H9 (cell line): ENCODE data around the gene C19orf85. TPM values are rescaled to one million over a fixed set of nuclear protein-coding genes. Genes with fewer than 3 reads are reported as not detected.

Experiments used
- DNase-seq: peaks from one replicate; pipeline ENCODE4 v3.0.0-alpha.2; 2017
- H2AFZ ChIP-seq: one replicate; pipeline ENCODE4 v1.6.1; 2013; ENCODE audit warnings: mild to moderate bottlenecking, low read length, control low read depth, moderate library complexity
- H2AK5ac ChIP-seq: 2 replicates; pipeline ENCODE4 v1.6.1; 2013; ENCODE audit warnings: low read length, control low read depth, mixed read lengths; ENCODE audit not compliant: insufficient read length
- H2BK120ac ChIP-seq: one replicate; pipeline ENCODE4 v1.6.1; 2013; ENCODE audit warnings: low read depth, mild to moderate bottlenecking, low read length, control low read depth, inconsistent platforms; ENCODE audit not compliant: poor library complexity, severe bottlenecking
- H2BK12ac ChIP-seq: 2 replicates; pipeline ENCODE4 v1.6.1; 2013; ENCODE audit warnings: low read length, control low read depth, mixed read lengths, low read depth; ENCODE audit not compliant: insufficient read length
- H2BK15ac ChIP-seq: 2 replicates; pipeline ENCODE4 v1.6.1; 2013; ENCODE audit warnings: low read depth, low read length, control low read depth
- H2BK20ac ChIP-seq: one replicate; pipeline ENCODE4 v1.6.1; 2013; ENCODE audit warnings: low read depth, mild to moderate bottlenecking, low read length, control low read depth, inconsistent platforms; ENCODE audit not compliant: poor library complexity, severe bottlenecking
- H2BK5ac ChIP-seq: 2 replicates; pipeline ENCODE4 v1.6.1; 2013; ENCODE audit warnings: low read length, control low read depth, mixed read lengths; ENCODE audit not compliant: insufficient read length
- H3K14ac ChIP-seq: 2 replicates; pipeline ENCODE4 v1.6.1; 2013; ENCODE audit warnings: low read length, control low read depth; ENCODE audit not compliant: insufficient read depth
- H3K18ac ChIP-seq: 2 replicates; pipeline ENCODE4 v1.6.1; 2013; ENCODE audit warnings: low read depth, mild to moderate bottlenecking, mixed read lengths, low read length, control low read depth; ENCODE audit not compliant: insufficient read length
- H3K23ac ChIP-seq: 2 replicates; pipeline ENCODE4 v1.6.1; 2013; ENCODE audit warnings: low read length, control low read depth, mixed read lengths, low read depth; ENCODE audit not compliant: insufficient read length
- H3K23me2 ChIP-seq: 2 replicates; pipeline ENCODE4 v1.6.1; 2013; ENCODE audit warnings: low read depth, mild to moderate bottlenecking, mixed read lengths, low read length, control low read depth; ENCODE audit not compliant: insufficient read length, poor library complexity, severe bottlenecking
- H3K27ac ChIP-seq: 2 replicates; pipeline ENCODE4 v1.5.1; 2013; ENCODE audit warnings: low read length, control low read depth, mixed read lengths, low read depth; ENCODE audit not compliant: insufficient read length
- H3K27me3 ChIP-seq: 2 replicates; pipeline ENCODE4 v1.6.1; 2013; ENCODE audit warnings: low read length, control low read depth, inconsistent platforms; ENCODE audit not compliant: insufficient read depth
- H3K4ac ChIP-seq: 2 replicates; pipeline ENCODE4 v1.6.1; 2013; ENCODE audit warnings: low read depth, mild to moderate bottlenecking, control low read depth, inconsistent platforms, low read length, moderate library complexity
- H3K4me1 ChIP-seq: 2 replicates; pipeline ENCODE4 v1.6.1; 2013; ENCODE audit warnings: low read length, control low read depth, inconsistent platforms; ENCODE audit not compliant: insufficient read depth
- H3K4me2 ChIP-seq: 2 replicates; pipeline ENCODE4 v1.6.1; 2013; ENCODE audit warnings: low read length, control low read depth, mixed read lengths; ENCODE audit not compliant: insufficient read length, insufficient read depth
- H3K56ac ChIP-seq: 2 replicates; pipeline ENCODE4 v1.6.1; 2013; ENCODE audit warnings: low read depth, mild to moderate bottlenecking, mixed read lengths, low read length, control low read depth; ENCODE audit not compliant: insufficient read length
- H3K79me1 ChIP-seq: 2 replicates; pipeline ENCODE4 v1.6.1; 2013; ENCODE audit warnings: low read depth, mild to moderate bottlenecking, moderate library complexity, low read length, control low read depth, inconsistent platforms; ENCODE audit not compliant: insufficient read depth, poor library complexity, severe bottlenecking
- H3K79me2 ChIP-seq: 2 replicates; pipeline ENCODE4 v1.6.1; 2013; ENCODE audit warnings: low read length, control low read depth, inconsistent platforms; ENCODE audit not compliant: insufficient read depth
- H3K9ac ChIP-seq: 2 replicates; pipeline ENCODE4 v1.6.1; 2013; ENCODE audit warnings: low read length, control low read depth, mixed read lengths; ENCODE audit not compliant: insufficient read length; ENCODE audit errors: extremely low read depth
- H3K9me3 ChIP-seq: one replicate; pipeline ENCODE4 v1.6.1; 2013; ENCODE audit warnings: low read depth, low read length, inconsistent platforms; ENCODE audit not compliant: control insufficient read depth
- H3T11ph ChIP-seq: one replicate; pipeline ENCODE4 v1.6.1; 2013; ENCODE audit warnings: mild to moderate bottlenecking, low read length, control low read depth, inconsistent platforms
- H4K20me1 ChIP-seq: one replicate; pipeline ENCODE4 v1.6.1; 2013; ENCODE audit not compliant: control insufficient read depth, insufficient read length, insufficient read depth
- H4K5ac ChIP-seq: 2 replicates; pipeline ENCODE4 v1.6.1; 2013; ENCODE audit warnings: low read depth, mild to moderate bottlenecking, mixed read lengths, low read length, control low read depth; ENCODE audit not compliant: insufficient read length
- H4K8ac ChIP-seq: replicated peaks from 2 replicates; pipeline ENCODE4 v1.6.1; 2013; ENCODE audit warnings: low read length, control low read depth, mixed read lengths, low read depth; ENCODE audit not compliant: insufficient read length
- H4K91ac ChIP-seq: 2 replicates; pipeline ENCODE4 v1.6.1; 2013; ENCODE audit warnings: low read depth, mild to moderate bottlenecking, moderate library complexity, mixed read lengths, low read length, control low read depth; ENCODE audit not compliant: insufficient read length
- H3K27ac Mint-ChIP-seq, 3 experiments: 2 replicates in 2 of 3; 3 replicates in 1 of 3; pipeline ENCODE4 v1.8.0; 2020 to 2021; ENCODE audit warnings: mixed read lengths in 3 of 3, mild to moderate bottlenecking in 1 of 3, moderate library complexity in 1 of 3
- H3K27me3 Mint-ChIP-seq: 2 replicates; pipeline ENCODE4 v1.8.0; 2021; ENCODE audit warnings: low read depth, mild to moderate bottlenecking, moderate library complexity, mixed read lengths
- H3K36me3 Mint-ChIP-seq, 3 experiments: 2 replicates in 2 of 3; 3 replicates in 1 of 3; pipeline ENCODE4 v1.8.0; 2020 to 2021; ENCODE audit warnings: low read depth in 3 of 3, mixed read lengths in 3 of 3; ENCODE audit not compliant: insufficient read depth in 1 of 3
- H3K4me1 Mint-ChIP-seq, 2 experiments: 2 replicates each; pipeline ENCODE4 v1.8.0; 2020; ENCODE audit warnings: mixed read lengths in 2 of 2
- H3K4me3 Mint-ChIP-seq, 2 experiments: 2 replicates in 1 of 2; 3 replicates in 1 of 2; pipeline ENCODE4 v1.8.0; 2020 to 2021; ENCODE audit warnings: mild to moderate bottlenecking in 2 of 2, mixed read lengths in 2 of 2, moderate library complexity in 1 of 2
- H3K9me3 Mint-ChIP-seq, 2 experiments: 2 replicates in 1 of 2; 3 replicates in 1 of 2; pipeline ENCODE4 v1.8.0; 2020; ENCODE audit warnings: mild to moderate bottlenecking in 2 of 2, mixed read lengths in 2 of 2, moderate library complexity in 1 of 2
- WGBS: extraction: QIAGEN DNeasy Blood & Tissue Kit; methylation state at CpG from one replicate; pipeline ENCODE4 v1.1.7; 2013; ENCODE audit warnings: missing lambda C conversion rate, low lambda C conversion rate, mixed read lengths; ENCODE audit not compliant: insufficient read length; ENCODE audit errors: extremely low coverage; 5-methylcytosine and 5-hydroxymethylcytosine counted together
- total RNA-seq: library from RNA; stranded (reverse); gene quantifications from 2 replicates; pipeline ENCODE4 v1.2.1, GENCODE V29; 2021
- TF ChIP-seq, protein P1 (sequence below): fragments of 200-600 bp; sonication (generic); conservative IDR thresholded peaks from 3 replicates; pipeline ENCODE4 v1.8.0; 2021; ENCODE audit warnings: antibody characterized with exemption, mild to moderate bottlenecking

Gene C19orf85
- total RNA-seq, 1 experiment from 2014 or later: 1.2 TPM

DNA sequence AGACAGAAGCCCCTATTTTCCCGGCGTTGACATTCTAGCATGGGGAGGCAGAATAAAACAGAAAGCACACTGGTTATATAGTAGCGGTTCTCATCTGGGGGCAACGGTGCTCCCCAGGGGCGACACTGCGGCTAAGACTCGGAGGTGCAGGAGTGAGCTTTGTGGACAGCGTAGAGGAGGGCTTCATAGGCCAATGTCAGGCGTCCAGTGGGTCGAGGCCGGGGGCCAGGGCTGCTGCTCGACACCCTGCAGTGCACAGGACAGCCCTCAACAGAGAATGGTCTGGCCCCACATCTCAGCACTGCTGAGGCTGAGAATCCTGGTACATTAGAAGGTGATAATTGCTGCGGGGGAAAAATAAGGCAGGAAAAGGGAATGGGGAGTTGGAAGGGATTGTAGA is 13.4 kb upstream of the C19orf85 start:
- Histone ChIP-seq H3K4me1 (no peaks in the 10 kb centered on the region), H3T11ph (no peak overlapping the region), H3K27ac (no peak overlapping the region), H2BK15ac (no peak overlapping the region), H4K91ac (no peak overlapping the region), H3K23ac (no peak overlapping the region), H3K9me3 (no peaks in the 10 kb centered on the region), H2AFZ (no peak overlapping the region), H3K9ac (no peak overlapping the region), H2BK5ac (no peak overlapping the region), H3K79me1 (no peaks in the 10 kb centered on the region), H3K27me3 (no peaks in the 10 kb centered on the region), H2BK20ac (no peak overlapping the region), H4K20me1 (no peaks in the 10 kb centered on the region), H4K5ac (no peak overlapping the region), H3K4me2 (peak overlapping the region; percentile 63), H3K18ac (no peak overlapping the region), H2AK5ac (no peak overlapping the region), H3K23me2 (peaks cover 5% of the 10 kb centered on the region), H3K79me2 (no peaks in the 10 kb centered on the region), H3K4ac (no peak overlapping the region), H3K56ac (no peak overlapping the region), H3K14ac (no peak overlapping the region), H2BK120ac (no peak overlapping the region), H2BK12ac (no peak overlapping the region), H4K8ac (no peak overlapping the region)
- TF ChIP-seq, protein P1, sequence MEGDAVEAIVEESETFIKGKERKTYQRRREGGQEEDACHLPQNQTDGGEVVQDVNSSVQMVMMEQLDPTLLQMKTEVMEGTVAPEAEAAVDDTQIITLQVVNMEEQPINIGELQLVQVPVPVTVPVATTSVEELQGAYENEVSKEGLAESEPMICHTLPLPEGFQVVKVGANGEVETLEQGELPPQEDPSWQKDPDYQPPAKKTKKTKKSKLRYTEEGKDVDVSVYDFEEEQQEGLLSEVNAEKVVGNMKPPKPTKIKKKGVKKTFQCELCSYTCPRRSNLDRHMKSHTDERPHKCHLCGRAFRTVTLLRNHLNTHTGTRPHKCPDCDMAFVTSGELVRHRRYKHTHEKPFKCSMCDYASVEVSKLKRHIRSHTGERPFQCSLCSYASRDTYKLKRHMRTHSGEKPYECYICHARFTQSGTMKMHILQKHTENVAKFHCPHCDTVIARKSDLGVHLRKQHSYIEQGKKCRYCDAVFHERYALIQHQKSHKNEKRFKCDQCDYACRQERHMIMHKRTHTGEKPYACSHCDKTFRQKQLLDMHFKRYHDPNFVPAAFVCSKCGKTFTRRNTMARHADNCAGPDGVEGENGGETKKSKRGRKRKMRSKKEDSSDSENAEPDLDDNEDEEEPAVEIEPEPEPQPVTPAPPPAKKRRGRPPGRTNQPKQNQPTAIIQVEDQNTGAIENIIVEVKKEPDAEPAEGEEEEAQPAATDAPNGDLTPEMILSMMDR: no peak
- H3K4me1 Mint-ChIP-seq: peaks cover 27 to 60% of the 10 kb centered on the region in 2 experiments
- H3K27me3 Mint-ChIP-seq: peaks cover 1% of the 10 kb centered on the region; the same call in 1 of the 2 replicates
- H3K9me3 Mint-ChIP-seq: no peaks in the 10 kb centered on the region
- H3K4me3 Mint-ChIP-seq: peak overlapping the region; percentile 85 to 93
- no peak for DNase-seq
- H3K27ac Mint-ChIP-seq: peak overlapping the region in 1 of 3 experiments; percentile 50; a peak in 2 of 7 replicates
- 100% methylated on average over 1 of the region's 13 CpGs for WGBS
- peaks cover 2 to 18% (median 3%) of the 10 kb centered on the region in 3 experiments; a peak in 6 of 7 replicates for H3K36me3 Mint-ChIP-seq
